NB4 (cell line): ENCODE results near the gene KLHL34.

Experiments used
- CTCF ChIP-seq: IDR thresholded peaks from one replicate; pipeline ENCODE4 v1.5.1; 2012; ENCODE audit warnings: low read depth, low read length
- MAX ChIP-seq: IDR thresholded peaks from 2 replicates; pipeline ENCODE4 v1.6.1; 2011; ENCODE audit warnings: low read depth, low read length
- MYC ChIP-seq: IDR thresholded peaks from 2 replicates; pipeline ENCODE4 v1.6.1; 2011; ENCODE audit warnings: low read depth, low read length
- POLR2A ChIP-seq: IDR thresholded peaks from 2 replicates; pipeline ENCODE4 v1.6.1; 2011; ENCODE audit warnings: mild to moderate bottlenecking; ENCODE audit not compliant: insufficient read length; ENCODE audit errors: extremely low read depth

GRCh38 chrX:21656587-21657317 is 1.4 kb downstream of the KLHL34 start:
- no peak for TF ChIP-seq MAX
- no peak for TF ChIP-seq MYC
- TF ChIP-seq CTCF = no peak
- no peak for TF ChIP-seq POLR2A
